Breast epithelium (tissue), 4 donors: ENCODE data around the gene ARMH1. TPM values are rescaled to one million over a fixed set of nuclear protein-coding genes. Genes with fewer than 3 reads are reported as not detected.
A peak's percentile ranks its signal among the peaks of the same experiment; 100 is the strongest.

Source experiments
- DNase-seq, 2 donors: peaks; one replicate each; pipeline ENCODE4 v3.0.0-alpha.2; 2019; ENCODE audit warnings: low spot score in 2 of 2
- H3K27ac ChIP-seq, 2 donors: fragments of 200-600 bp; sonication (generic) in 1 of 2; one replicate each; pipeline ENCODE4 v1.5.1; 2016 to 2019; ENCODE audit warnings: mild to moderate bottlenecking in 1 of 2
- H3K27me3 ChIP-seq, 2 donors: fragments of 200-600 bp; sonication (generic) in 1 of 2; one replicate each; pipeline versions ENCODE4 v1.5.1 to v1.6.0; 2017 to 2019; ENCODE audit warnings: control low read depth in 1 of 2, mild to moderate bottlenecking in 1 of 2
- H3K36me3 ChIP-seq: fragments of 200-600 bp; one replicate; pipeline ENCODE4 v1.5.1; 2019
- H3K4me1 ChIP-seq, 2 donors: fragments of 200-600 bp; sonication (generic); one replicate each; pipeline ENCODE4 v1.5.1; 2016 to 2019; ENCODE audit warnings: control low read depth in 1 of 2
- H3K4me3 ChIP-seq, 3 donors: fragments of 200-600 bp; sonication (generic); 1 replicate in 2 of 3; 2 replicates in 1 of 3; pipeline ENCODE4 v1.5.1; 2016 to 2019; ENCODE audit warnings: mild to moderate bottlenecking in 3 of 3, moderate library complexity in 2 of 3
- H3K9me3 ChIP-seq, 2 donors: fragments of 200-600 bp; sonication (generic) in 1 of 2; one replicate each; pipeline ENCODE4 v1.5.1; 2016 to 2019; ENCODE audit warnings: control low read depth in 1 of 2
- CTCF ChIP-seq, 3 donors: fragments of 450-650 bp; IDR thresholded peaks; one replicate each; pipeline ENCODE4 v1.5.1; 2016 to 2017; ENCODE audit warnings: antibody characterized with exemption in 3 of 3, mild to moderate bottlenecking in 3 of 3, moderate library complexity in 3 of 3
- POLR2A ChIP-seq: fragments of 450-650 bp; IDR thresholded peaks from one replicate; pipeline ENCODE4 v1.6.1; 2016; ENCODE audit warnings: antibody characterized with exemption, mild to moderate bottlenecking, moderate library complexity
- POLR2AphosphoS5 ChIP-seq, 3 donors: sonication (generic); formaldehyde crosslinking; IDR thresholded peaks; one replicate each; pipeline ENCODE4 v1.6.1; 2017; ENCODE audit warnings: antibody characterized with exemption in 3 of 3
- intact Hi-C: fragments of 100-400 bp; cut with DNase I; formaldehyde crosslinking; loops from one replicate; pipeline ENCODE4 v1.15.1; 2023; ENCODE audit warnings: low total_unique reads
- total RNA-seq, 3 donors: library from RNA; depleted of rRNA; stranded (reverse); fragments of >200 nt; gene quantifications; one replicate each; pipeline ENCODE4 v1.1.0, GENCODE V29; 2016

ARMH1 gene
- total RNA-seq, 3 donors from 2014 or later: 1.8 to 3.8 (median 2.9) TPM

- Histone ChIP-seq H3K36me3 (peaks cover 20% of the 10 kb centered on the region), H3K27me3 (no peaks in the 10 kb centered on the region), H3K27ac (no peak overlapping the region), H3K9me3 (no peaks in the 10 kb centered on the region), H3K4me3 (no peak overlapping the region), H3K4me1 (peaks cover 0 to 11% of the 10 kb centered on the region in 2 donors)
- DNase-seq: no peak
- intact Hi-C loops: no loop called here
- TF ChIP-seq POLR2AphosphoS5 (IDR thresholded peaks at IDR 0.05) (no peak), CTCF (IDR thresholded peaks at IDR 0.05) (no peak), POLR2A (no peak)
Measured at GRCh38 chr1:44641126-44642102, 33.1 kb upstream of the ARMH1 start.

- H3K27me3 ChIP-seq: no peaks in the 10 kb centered on the region
- peaks cover 0 to 11% of the 10 kb centered on the region in 2 donors for H3K4me1 ChIP-seq
- TF ChIP-seq CTCF (IDR thresholded peaks at IDR 0.05) (no peak), POLR2A (no peak), POLR2AphosphoS5 (IDR thresholded peaks at IDR 0.05) (no peak)
- no peak overlapping the region for H3K27ac ChIP-seq
- no peaks in the 10 kb centered on the region for H3K9me3 ChIP-seq
- DNase-seq: no peak
- intact Hi-C loops: no loop called here
- peaks cover 20% of the 10 kb centered on the region for H3K36me3 ChIP-seq
- no peak overlapping the region for H3K4me3 ChIP-seq
Measured at GRCh38 chr1:44642255-44642654, 32.3 kb upstream of the ARMH1 start.

- intact Hi-C loops: no loop called here
Measured at GRCh38 chr1:44642925-44643324, 31.6 kb upstream of the ARMH1 start.

GRCh38 chr1:44643721-44644334 lies 30.7 kb upstream of the ARMH1 start:
- TF ChIP-seq POLR2A (no peak), POLR2AphosphoS5 (IDR thresholded peaks at IDR 0.05) (no peak), CTCF (IDR thresholded peaks at IDR 0.05) (no peak)
- H3K36me3 ChIP-seq: peaks cover 10% of the 10 kb centered on the region
- peak overlapping the region in 1 of 2 donors; percentile 40 for H3K27ac ChIP-seq

More at GRCh38 chr1:44642925-44643324, 31.6 kb upstream of the ARMH1 start:
- Histone ChIP-seq H3K4me1 (peaks cover 0 to 11% of the 10 kb centered on the region in 2 donors), H3K4me3 (no peak overlapping the region), H3K27ac (no peak overlapping the region), H3K36me3 (peaks cover 17% of the 10 kb centered on the region), H3K9me3 (no peaks in the 10 kb centered on the region), H3K27me3 (no peaks in the 10 kb centered on the region)
- TF ChIP-seq CTCF (IDR thresholded peaks at IDR 0.05): no peak
- TF ChIP-seq POLR2AphosphoS5 (IDR thresholded peaks at IDR 0.05): no peak
- no peak for TF ChIP-seq POLR2A
- DNase-seq: no peak

GRCh38 chr1:44644806-44645205 lies 29.7 kb upstream of the ARMH1 start:
- Histone ChIP-seq H3K36me3 (peaks cover 5% of the 10 kb centered on the region), H3K27ac (peak overlapping the region; percentile 57 to 79), H3K9me3 (no peaks in the 10 kb centered on the region), H3K4me1 (peaks cover 0 to 11% of the 10 kb centered on the region in 2 donors), H3K27me3 (no peaks in the 10 kb centered on the region), H3K4me3 (no peak overlapping the region)
- intact Hi-C loops: no loop called here
- DNase-seq: no peak
- TF ChIP-seq POLR2AphosphoS5 (IDR thresholded peaks at IDR 0.05) (no peak), CTCF (IDR thresholded peaks at IDR 0.05) (no peak), POLR2A (no peak)

More at GRCh38 chr1:44643721-44644334, 30.7 kb upstream of the ARMH1 start:
- H3K9me3 ChIP-seq: no peaks in the 10 kb centered on the region
- H3K4me1 ChIP-seq: peaks cover 0 to 11% of the 10 kb centered on the region in 2 donors
- no peak overlapping the region for H3K4me3 ChIP-seq
- no peaks in the 10 kb centered on the region for H3K27me3 ChIP-seq
- intact Hi-C loops: no loop called here
- no peak for DNase-seq
